ENCODE data around the gene RPL6. TPM values are rescaled to one million over a fixed set of nuclear protein-coding genes. Genes with fewer than 3 reads are reported as not detected.
A peak's percentile ranks its signal among the peaks of the same experiment; 100 is the strongest.

The RPL6 gene
- total and polyA plus RNA-seq, 9 of the 15 experiments (the other 6 are each of a cell fraction or from before 2014, with no cell fraction given): 1,519 to 3,103 (median 2,396) TPM

DNA sequence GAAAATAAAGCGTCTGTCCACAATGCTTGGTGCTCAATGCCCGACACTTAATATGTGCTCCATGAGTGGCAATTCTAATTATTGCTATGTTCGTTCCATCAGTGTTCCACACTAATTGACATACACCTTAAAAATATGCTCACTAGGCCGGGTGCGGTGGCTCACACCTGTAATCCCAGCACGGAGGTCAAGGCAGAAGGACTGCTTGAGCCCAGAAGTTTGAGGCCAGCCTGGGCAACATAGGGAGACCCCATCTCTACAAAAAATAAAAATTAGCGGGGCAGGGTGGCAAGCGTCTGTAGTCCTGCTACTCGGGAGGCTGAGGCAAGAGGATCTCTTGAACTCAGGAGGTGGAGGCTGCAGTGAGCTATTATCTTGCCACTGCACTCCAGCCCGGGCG lies 26.5 kb downstream of the RPL6 start:
- H3K79me2 ChIP-seq (ENCODE audit: control insufficient read depth, insufficient read depth, low read length): peaks cover 39% of the 10 kb centered on the region
- peak overlapping the region; percentile 96 for H2AFZ ChIP-seq (ENCODE audit: low read depth, low read length)
- H3K27ac ChIP-seq (ENCODE audit: extremely low read depth, low read depth, low read length): peak overlapping the region; percentile 89
- H3K9ac ChIP-seq (ENCODE audit: insufficient read depth in 1 of 2, low read depth in 2 of 2, low read length in 2 of 2): peak overlapping the region in 1 of 2 experiments; percentile 78; a peak in 3 of 4 replicates
- H3K4me3 ChIP-seq: peak overlapping the region; percentile 98
- no peak for ATAC-seq
- H3K9me3 ChIP-seq (replicated peaks; ENCODE audit: control insufficient read depth, insufficient read depth, low read depth, low read length): no peaks in the 10 kb centered on the region
- no peaks in the 10 kb centered on the region for H3K27me3 ChIP-seq (ENCODE audit: control insufficient read depth in 2 of 2, insufficient read depth in 2 of 2, low read length in 2 of 2)
- 75% methylated on average over 11 of the region's 11 CpGs for WGBS (ENCODE audit: insufficient coverage, low coverage, missing lambda C conversion rate)
- ChIA-PET CTCF (ENCODE audit: low intra/inter-chr PET ratio) (interaction anchor here (0.6 kb wide), 1 partner anchor 314 kb away, joined by 4 read pairs; no protein-coding TSS in a partner anchor), POLR2A (no interaction called here)
- FAIRE-seq: no peak
- TF ChIP-seq, protein P1, sequence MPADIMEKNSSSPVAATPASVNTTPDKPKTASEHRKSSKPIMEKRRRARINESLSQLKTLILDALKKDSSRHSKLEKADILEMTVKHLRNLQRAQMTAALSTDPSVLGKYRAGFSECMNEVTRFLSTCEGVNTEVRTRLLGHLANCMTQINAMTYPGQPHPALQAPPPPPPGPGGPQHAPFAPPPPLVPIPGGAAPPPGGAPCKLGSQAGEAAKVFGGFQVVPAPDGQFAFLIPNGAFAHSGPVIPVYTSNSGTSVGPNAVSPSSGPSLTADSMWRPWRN (IDR thresholded peaks at IDR 0.05; ENCODE audit: low read depth): no peak
- TF ChIP-seq RBM34 (IDR thresholded peaks at IDR 0.05; ENCODE audit: borderline replicate concordance, insufficient read depth, low read length) (no peak), LCOR (CRISPR knock-in tag; IDR thresholded peaks at IDR 0.05) (no peak), COPS2 (conservative IDR thresholded peaks at IDR 0.05) (no peak), TAF7 (tag; IDR thresholded peaks at IDR 0.05) (no peak), RNF2 (IDR thresholded peaks at IDR 0.05) (no peak), DMBX1 (CRISPR knock-in tag; IDR thresholded peaks at IDR 0.05; ENCODE audit: borderline replicate concordance) (no peak), MTA2 (IDR thresholded peaks at IDR 0.05; ENCODE audit: low read depth) (no peak), YBX1 (IDR thresholded peaks at IDR 0.05) (no peak), ZBTB17 (CRISPR knock-in tag; IDR thresholded peaks at IDR 0.05) (0 out of 2 replicates have a peak, but pooled peaks have one; percentile 1), SMARCA5 (IDR thresholded peaks at IDR 0.05) (peak; percentile 7; the same call in 1 of the 2 replicates), PHTF2 (CRISPR knock-in tag; IDR thresholded peaks at IDR 0.05) (no peak), ESRRA (IDR thresholded peaks at IDR 0.05; ENCODE audit: borderline replicate concordance, low read depth) (no peak), FOXK2 (conservative IDR thresholded peaks at IDR 0.05 in 1 of 2, IDR thresholded peaks at IDR 0.05 in 1 of 2; ENCODE audit: low read depth in 2 of 2) (no peak)
- BruUV-seq (replicated peaks): no TSS peak
- DNase-seq (ENCODE audit: extremely low read depth in 1 of 4, low spot score in 3 of 4): no peak
- in situ Hi-C loops (cut with MboI) (no loop called here), intact Hi-C loops (cut with micrococcal nuclease) (loop anchor here (1.0 to 10.0 kb wide), 3 partner anchors 185 to 368 kb away; partner anchors contain the start of genes ERP29 and TMEM116)
- 0 out of 2 replicates have a peak, but pooled peaks cover 7% of the 10 kb centered on the region for H4K20me1 ChIP-seq (replicated peaks; ENCODE audit: control insufficient read depth, insufficient read depth, low read length)
- H3K36me3 ChIP-seq (ENCODE audit: control insufficient read depth, insufficient read depth, low read length): no peaks in the 10 kb centered on the region; the same call in 2 of the 3 replicates
- H3K9me1 ChIP-seq (ENCODE audit: control insufficient read depth, insufficient read depth, low read length): peaks cover 3% of the 10 kb centered on the region
- peaks cover 24 to 37% of the 10 kb centered on the region in 2 experiments for H3K4me1 ChIP-seq (replicated peaks in 1 of 2; ENCODE audit: control insufficient read depth in 2 of 2, insufficient read depth in 2 of 2, low read length in 2 of 2)
- H3K4me2 ChIP-seq (ENCODE audit: insufficient read depth, low read length): peak overlapping the region; percentile 88

Measured in K562 (cell line).